NCI-H345 treated with DMSO at 0.1 percent for 48 hours (cell line): Measurements from ENCODE around the gene ZNF587B.
"Not testable (repeated sequence)": the region's sequence is repeated elsewhere in the genome, so short reads cannot be mapped to it uniquely, and the experiment has no call there.

Experiments
- DNase-seq: peaks from one replicate; lab custom pipeline; 2025; ENCODE audit not compliant: unreplicated experiment; lab: John Stamatoyannopoulos, UW

The ZNF587B gene

DNA sequence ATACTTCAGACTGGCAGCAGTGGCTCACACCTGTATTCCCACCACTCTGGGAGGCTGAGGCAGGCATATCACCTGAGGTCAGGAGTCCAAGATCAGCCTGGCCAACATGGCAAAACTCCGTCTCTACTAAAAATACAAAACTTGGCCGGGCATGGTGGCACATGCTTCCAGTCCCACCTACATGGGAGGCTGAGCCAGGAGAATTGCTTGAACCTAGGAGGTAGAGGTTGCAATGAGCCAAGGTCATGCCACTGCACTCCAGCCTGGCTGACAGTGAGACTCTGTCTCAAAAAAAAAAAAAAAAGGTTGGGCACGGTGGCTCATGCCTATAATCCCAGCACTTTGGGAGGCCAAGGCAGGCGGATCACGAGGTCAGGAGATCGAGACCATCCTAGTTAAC, 39.6 kb downstream of the ZNF587B start:
- not testable (repeated sequence) for DNase-seq

- no peak for DNase-seq
These were observed 40.1 kb downstream of the ZNF587B start for GRCh38 chr19:57870225-57870624.

DNA sequence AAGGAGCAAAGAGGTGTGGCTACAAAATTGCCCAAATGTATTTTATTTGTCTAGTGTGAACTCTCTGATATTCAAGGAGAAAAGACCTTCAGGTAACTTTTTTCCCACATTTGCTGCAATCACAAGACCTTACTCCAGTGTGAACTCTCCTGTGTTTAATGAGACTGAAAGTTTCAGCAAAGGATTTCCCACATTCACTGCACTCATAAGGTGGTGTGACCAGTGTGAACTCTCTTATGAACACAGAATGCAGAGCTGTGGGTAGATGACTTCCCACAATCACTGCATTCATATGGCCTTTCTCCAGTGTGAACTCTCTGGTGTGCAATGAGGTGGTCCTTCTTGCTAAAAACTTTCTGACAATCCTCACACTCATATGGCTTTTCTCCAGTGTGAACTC, 42.4 kb downstream of the ZNF587B start:
- DNase-seq, result no peak

DNA sequence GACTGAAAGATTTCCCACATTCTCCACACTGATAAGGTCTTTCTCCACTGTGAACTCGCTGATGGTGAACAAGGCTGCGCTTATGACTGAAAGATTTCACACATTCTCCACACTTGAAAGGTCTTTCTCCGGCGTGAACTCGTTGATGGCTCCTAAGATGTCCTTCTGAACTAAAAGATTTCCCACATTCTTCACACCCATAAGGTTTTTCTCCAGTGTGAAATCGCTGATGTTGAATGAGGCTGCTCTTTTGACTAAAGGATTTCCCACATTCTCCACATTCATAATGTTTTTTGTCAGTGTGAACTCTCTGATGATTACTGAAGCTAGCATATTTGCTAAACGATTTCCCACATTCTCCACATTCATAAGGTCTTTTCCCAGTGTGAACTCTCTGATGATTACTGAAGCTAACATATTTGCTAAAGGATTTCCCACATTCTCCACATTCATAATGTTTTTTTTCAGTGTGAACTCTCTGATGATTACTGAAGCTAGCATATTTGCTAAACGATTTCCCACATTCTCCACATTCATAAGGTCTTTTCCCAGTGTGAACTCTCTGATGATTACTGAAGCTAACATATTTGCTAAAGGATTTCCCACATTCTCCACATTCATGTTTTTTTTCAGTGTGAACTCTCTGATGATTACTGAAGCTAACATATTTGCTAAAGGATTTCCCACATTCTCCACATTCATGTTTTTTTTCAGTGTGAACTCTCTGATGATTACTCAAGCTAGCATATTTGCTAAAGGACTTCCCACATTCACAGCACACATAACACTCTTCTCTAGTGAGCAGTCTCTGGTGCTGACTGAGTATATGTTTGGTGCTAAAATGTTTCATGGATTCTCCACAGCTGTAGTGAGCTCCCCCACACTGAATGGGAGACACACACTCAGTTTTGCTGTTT, 44.0 kb downstream of the ZNF587B start:
- not testable (repeated sequence) for DNase-seq

DNA sequence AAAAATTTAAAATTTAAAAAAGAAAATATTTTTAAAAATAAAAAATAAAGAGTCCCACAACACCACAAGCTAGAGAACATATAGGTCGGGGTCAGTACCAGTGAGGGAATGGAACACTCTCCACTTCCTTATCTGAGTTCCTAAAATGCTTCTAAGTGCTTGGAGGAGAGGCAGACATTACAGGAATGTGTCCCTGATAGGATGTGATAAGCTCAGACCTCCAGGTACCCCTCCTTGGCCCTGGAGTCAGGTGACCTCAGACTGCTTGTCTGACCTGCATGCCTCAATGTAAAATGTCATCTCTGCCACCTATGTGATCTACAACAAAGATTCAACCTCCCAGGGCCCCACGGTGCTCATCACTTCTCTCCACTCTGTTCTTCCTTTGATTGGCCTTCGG, 55.9 kb downstream of the ZNF587B start:
- no peak for DNase-seq

GRCh38 chr19:57887195-57887941, 57.3 kb downstream of the ZNF587B start:
- no peak for DNase-seq

GRCh38 chr19:57888107-57888559, 58.0 kb downstream of the ZNF587B start:
- no peak for DNase-seq

GRCh38 chr19:57888560-57889231, 58.6 kb downstream of the ZNF587B start, which contains the start of gene ZNF814:
Gene ZNF814 (minus strand): TSS chr19:57889037. CDS start chr19:57888802, 235 bp downstream.
- no peak for DNase-seq

DNA sequence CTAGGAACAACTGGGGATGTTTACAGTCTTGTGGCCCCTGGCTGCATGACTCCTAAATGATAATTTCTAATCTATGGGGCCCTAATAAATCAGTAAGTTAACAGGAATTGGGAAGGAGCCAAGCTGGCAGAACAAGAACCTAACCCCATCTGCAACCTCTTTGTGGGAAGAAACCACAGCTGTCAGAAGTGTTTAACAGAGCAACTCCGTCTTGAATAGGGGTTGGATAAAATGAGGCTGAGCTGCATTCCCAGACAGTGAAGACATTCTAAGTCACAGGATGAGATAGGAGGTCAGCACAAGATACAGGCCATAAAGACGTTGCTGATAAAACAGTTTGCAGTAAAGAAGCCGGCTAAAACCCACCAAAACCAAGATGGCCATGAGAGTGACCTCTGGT, 60.6 kb downstream of the ZNF587B start:
- not testable (repeated sequence) for DNase-seq
